GM12892 (cell line): ENCODE data around the gene MAN2B1.

ENCODE experiments used
- POLR2AphosphoS5 ChIP-seq: IDR thresholded peaks from 2 replicates; pipeline ENCODE4 v1.6.1; 2011; ENCODE audit warnings: low read depth, low read length, control low read depth
- TAF1 ChIP-seq: IDR thresholded peaks from 2 replicates; pipeline ENCODE4 v1.6.1; 2011; ENCODE audit warnings: low read depth, mild to moderate bottlenecking, control low read depth, low read length, borderline replicate concordance

DNA sequence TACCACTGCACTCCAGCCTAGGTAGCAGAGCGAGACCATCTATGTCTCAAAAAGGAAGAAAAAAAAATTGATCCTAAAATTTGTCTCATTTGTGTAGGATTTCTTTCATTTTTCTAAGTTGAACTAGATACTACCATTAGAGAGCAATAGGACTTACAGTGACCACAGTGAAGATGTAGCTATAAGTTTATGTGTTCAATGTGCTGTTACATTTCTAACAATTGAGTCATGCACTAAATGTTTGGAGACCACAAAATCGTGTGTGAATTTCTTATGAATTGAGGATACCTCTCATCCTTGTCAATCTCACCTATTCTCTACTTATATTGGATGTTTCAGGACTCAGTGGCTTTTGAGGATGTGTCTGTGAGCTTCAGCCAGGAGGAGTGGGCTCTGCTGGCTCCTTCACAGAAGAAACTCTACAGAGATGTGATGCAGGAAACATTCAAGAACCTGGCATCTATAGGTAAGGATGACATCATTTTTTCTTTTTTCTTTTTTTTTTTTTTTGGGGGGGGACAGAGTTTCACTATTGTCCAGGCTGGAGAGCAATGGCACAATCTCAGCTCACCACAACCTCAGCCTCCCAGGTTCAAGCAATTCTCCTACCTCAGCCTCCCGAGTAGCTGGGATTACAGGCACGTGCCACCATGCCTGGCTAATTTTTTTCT, 43.0 kb downstream of the MAN2B1 start:
- no peak for TF ChIP-seq TAF1
- no peak for TF ChIP-seq POLR2AphosphoS5
